Stimulated activated CD8-positive, alpha-beta memory T cell treated with anti-CD3 and anti-CD28 coated beads, Interleukin-4, amount 100 ng/mL, for 1 hour (primary cell): ENCODE measurements around the gene HMGXB4.

Experiments used
- DNase-seq, 2 donors: peaks; one replicate each; pipeline ENCODE4 v3.0.0-alpha.2; 2020; ENCODE audit warnings: low read depth in 2 of 2, low spot score in 1 of 2

The HMGXB4 gene

DNA sequence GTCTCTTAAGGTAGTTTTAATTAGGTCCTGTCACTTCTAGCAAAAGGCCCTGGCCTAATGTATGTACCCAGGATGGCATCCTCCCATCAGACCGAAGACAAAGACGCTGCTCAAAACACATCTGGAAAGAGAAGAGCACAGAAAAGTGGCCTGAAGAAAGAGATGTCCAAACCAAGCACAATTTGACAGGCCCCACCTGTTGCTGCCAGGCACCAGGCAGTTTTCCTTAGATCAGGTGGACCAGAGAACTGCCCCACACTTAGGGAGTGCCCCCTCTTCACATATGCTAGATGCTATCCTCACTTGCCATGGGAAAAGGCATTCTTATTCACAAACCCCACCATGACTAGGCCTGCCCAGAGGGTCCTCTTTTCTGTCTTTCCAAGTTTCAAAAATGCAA, 3.3 kb upstream of the HMGXB4 start:
- DNase-seq, result no peak

DNA sequence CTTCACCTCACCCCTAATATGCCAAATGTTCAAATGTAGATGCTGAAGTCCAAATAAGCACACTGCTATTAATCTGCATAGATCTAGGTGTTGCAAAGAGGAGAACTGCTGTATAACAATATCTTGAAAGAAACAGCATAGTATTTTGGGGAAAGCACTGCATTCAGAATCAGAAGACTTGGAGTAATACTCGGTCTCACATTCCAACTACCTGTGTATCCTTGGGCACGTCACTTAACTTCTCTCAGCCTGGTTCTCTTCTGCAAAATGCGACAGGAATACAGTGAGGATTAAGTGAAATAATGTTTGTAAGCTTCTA, 332 bp upstream of the HMGXB4 start:
- DNase-seq, result no peak

DNA sequence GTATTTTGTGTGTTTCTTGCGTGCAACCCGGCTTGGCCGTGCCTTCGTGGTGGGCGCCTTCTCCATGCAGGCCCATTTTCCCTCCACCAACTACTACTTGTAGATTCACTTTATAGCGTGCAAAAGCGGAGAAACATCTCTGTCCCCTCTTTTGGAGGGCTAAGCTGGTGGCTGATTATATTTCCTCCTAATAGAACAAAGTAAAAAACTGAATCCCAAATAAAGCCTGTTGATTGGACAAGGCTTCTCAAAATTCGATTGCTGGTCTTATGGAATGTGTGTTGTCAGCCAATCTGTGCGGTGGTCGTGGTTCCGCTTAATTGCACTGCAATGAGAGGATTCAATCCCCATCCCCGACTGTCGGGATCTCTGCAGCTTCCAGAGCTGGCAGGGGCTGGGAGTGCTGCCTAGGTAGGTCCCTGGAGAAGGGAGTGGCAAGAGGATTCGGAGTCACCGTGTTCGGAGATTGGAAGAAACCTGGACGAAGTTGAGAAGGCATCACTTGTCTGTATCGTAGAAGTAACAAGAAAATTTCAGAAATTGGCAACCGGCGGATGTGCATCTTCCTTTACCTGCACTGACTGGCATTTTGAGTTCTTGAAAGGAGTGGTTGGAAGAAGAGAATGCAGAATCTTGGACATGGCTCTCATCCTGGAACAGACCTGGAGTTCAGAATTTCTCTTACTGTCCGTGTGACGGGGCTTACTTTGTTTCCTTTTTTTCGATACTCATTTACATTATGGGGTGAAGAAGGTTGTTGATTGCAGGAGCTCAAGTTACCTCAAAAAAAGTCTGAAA, 1.1 kb downstream of the HMGXB4 start:
- DNase-seq, result no peak

DNA sequence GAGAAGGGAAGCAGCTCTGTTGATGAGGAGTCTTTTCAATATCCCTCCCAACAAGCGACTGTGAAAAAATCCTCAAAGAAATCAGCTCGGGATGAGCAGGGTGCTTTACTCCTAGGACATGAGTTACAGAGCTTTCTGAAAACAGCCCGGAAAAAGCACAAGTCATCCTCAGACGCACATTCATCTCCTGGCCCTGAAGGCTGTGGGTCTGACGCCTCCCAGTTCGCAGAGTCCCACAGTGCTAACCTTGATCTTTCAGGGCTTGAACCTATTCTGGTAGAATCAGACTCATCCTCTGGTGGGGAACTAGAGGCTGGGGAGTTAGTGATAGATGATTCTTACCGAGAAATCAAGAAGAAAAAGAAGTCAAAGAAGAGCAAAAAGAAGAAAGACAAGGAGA, 7.7 kb downstream of the HMGXB4 start:
- DNase-seq, result no peak

DNA sequence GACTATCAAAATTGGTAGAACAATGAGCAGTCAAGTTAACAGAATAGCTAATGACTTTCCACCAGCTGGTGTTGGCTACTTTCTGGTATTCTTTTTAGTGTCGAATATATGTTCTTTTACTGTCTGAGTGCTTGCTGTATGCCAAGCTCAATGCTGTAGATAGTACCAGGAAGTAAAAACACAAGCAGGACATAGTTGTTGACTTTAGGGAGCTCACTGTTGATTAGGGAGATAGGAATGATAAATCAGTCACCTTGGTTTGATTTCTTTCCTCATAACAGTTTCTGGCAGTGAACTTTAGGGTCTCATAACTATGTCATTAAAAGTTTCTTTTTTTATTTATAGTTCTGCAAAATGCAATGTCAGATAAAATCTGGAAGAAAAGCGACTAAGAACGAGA, 9.0 kb downstream of the HMGXB4 start:
- DNase-seq, result no peak

DNA sequence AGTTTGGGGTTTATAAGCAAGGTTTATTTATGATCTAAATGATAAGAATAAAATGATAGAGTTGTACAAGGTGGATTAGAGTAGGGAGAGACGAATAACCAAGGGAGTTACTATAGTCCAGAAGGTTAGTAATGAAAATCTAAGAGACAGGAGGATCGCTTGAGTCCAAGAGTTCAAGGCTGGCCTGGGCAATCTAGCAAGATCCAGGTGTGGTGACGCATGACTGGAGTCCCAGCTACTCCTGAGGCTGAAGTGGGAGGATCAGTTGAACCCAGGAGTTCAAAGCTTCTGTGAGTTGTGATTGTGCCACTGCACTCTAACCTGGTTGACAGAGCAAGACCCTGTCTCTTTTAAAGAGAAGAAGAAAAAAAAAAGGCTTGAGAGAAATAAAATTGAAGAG, 12.3 kb downstream of the HMGXB4 start:
- no peak for DNase-seq

DNA sequence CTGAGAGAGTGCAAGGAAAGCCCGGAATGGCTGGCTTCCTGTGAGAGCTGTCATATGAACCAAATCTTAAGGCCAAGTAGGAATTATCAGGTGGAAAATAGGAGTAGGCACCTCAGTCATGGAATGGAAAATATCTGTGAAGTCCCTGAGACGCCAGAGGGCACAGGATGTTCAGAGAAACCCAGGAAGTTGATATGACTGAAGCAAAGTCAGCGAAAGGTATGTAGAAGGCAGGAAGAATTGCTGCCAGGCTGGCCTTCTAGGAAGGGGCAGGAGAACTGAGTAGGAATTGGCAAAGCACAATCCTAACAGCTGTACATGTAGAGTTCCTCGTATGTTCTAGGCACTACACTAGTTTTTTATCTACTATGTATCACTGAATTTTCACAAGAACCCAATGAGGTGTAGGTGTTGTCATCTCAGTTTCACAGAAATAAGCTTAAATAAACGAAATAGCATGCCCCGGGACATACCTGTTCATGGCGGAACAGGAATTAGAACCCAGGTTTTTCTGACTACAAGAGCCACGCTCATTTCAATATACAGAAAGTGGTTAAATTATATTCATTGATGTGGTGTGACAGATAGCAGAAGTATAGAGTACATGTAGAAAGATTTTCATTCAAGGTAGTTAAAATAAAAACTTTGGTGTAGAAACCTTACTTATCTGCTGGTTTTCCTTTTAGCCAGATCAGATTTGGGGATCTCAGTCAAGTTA, 17.0 kb downstream of the HMGXB4 start:
- DNase-seq, result no peak

DNA sequence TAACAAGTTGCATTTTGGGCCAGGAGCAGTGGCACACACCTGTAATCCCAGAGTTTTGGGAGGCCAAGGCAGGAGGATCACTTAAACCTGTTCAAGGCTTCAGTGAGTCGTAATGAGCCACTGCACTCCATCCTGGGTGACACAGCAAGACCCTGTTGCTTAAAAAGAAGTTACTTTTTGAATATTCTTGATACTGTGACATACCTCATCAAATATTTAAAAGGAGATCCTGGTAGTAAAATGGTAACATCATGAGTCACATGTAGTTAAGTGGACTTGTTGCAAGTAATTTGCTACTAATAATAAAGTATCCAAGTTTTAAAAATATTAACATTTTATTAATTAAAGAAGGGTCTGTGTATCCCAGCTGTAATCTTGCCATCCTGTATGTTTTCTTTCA, 18.3 kb downstream of the HMGXB4 start:
- no peak for DNase-seq

DNA sequence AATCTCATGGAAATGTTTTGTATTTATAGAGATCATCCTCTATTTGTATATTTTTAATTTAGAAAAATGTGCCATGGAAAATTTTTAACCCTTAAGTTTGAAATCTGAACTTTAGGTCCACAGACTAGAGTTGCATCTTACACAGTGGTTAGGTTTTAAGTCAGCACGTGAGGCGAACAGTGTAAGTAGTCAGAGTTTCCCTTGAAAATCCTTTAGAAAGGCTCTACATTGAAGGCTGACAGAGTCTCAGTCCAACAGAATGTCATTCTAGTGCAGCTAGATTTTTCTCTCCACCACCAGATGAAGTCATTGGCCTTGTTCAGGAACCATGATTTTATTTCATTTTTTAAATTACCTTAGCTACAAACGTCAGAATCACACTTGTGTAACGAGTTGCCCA, 18.7 kb downstream of the HMGXB4 start:
- DNase-seq, result no peak

DNA sequence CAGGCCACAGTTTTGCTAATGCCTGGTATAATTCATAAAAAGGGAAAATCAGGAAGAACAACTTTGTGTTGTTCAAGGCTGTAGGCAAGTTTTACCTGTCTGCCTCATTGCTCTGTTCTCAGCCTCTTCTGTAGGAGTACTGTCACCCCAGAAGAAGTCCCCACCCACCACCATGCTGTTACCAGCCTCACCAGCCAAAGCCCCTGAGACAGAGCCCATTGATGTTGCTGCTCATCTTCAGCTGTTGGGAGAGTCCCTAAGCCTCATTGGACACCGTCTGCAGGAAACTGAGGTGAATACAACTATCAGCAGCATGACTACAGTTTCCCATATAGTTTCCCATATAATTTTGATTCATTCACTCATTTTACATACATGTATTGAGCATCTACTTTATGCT, 30.8 kb downstream of the HMGXB4 start:
- no peak for DNase-seq

DNA sequence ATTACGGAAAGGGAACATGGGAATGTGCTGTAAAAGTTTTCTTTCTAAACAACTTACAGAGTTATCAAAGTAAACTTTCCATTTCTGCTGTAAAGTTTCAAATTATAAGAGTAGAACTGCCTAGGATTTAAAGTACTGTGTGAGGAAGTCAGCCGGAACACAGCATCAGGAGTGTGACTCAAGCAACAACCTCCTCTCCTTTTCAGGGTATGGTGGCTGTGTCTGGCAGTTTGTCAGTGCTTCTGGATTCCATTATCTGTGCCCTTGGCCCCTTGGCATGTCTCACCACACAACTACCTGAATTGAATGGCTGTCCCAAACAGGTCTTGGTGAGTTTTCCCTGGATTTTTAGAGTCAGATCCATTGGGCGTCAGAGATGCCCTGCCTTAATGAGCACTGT, 35.5 kb downstream of the HMGXB4 start:
- DNase-seq, result no peak

DNA sequence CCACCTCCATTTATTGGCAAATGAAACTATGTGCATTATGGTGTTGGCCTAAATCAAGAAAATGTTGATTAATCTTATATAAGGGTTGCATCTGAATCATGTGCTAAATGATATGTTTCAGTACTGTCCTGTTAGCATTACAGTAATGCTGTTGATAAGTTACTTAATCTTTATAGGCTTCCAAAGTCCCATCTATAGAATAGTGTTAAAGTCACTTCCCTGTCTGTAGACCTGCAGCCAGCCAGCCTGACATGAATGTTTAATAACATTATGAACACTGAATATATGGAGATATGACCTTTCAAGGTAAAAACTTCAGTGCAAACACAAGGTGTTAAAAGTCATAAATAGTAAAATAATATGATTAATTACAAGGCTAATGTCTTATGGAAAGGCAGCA, 38.8 kb downstream of the HMGXB4 start:
- DNase-seq, result no peak

DNA sequence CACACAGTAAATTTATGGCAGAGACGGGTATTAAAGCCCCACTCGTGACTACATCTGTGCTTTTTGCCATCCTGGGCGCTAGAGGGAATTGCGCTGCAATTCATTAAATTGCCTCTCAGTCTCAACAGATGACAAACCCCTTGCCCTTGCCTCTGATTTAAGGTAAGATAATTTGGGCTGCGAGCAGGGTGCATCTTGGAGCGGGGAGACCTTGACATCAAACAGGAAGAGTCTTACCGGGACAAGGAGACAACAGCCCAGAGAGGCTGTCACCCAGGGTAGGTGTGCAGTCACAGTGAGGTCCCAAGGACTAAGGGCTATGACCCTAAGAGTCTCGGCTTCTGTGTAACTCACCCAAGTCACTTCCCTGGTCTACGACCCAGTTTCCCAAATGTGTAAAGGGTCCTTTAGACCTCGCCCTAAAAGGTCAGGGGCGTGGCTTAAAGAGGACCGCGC, 42.0 kb downstream of the HMGXB4 start:
- DNase-seq, result no peak

DNA sequence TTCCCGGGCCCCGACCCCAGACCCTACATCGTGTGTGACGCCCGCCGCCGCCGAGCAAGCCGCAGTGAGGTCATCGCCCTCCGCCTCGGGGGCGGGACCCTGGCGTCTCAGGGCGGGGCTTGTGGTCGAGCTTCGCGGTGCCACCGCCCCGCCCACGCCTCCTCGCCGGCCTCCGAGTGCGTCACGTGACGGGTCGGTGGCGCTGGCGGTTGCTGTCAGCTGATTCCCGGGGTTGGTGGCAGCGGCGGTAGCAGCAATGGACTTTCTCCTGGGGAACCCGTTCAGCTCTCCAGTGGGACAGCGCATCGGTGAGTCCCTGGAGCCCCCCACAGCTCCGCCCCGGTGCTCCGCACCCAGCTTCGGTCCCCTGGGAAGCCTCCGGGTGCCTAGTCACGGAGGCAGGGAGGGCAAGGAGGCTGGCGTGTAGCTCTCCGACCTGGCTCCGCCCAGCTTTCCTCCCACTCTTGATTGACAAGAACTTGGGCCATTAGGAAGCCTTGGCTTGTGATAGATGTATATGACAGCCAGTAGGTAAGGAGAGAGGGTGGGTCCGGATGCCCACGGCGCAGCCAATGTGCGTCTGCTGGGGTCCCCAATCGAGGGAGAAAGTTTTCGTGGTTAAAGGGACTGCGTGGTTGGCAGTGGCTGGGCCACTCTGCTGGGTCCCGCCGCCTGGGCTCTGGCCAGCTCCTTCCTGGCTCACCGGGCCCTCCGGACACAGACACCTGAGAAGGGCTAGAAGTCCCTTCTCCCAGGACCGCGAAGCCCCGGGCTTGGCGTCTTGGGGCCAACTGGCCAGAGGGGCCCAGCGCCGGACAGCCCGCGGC, 42.6 kb downstream of the HMGXB4 start, which contains the start of gene TOM1:
TSS of gene TOM1 (plus strand) at position 222 of the 827 bp plus-strand sequence. CDS start at position 257, 35 bp downstream.
- DNase-seq, result peak; percentile 96

DNA sequence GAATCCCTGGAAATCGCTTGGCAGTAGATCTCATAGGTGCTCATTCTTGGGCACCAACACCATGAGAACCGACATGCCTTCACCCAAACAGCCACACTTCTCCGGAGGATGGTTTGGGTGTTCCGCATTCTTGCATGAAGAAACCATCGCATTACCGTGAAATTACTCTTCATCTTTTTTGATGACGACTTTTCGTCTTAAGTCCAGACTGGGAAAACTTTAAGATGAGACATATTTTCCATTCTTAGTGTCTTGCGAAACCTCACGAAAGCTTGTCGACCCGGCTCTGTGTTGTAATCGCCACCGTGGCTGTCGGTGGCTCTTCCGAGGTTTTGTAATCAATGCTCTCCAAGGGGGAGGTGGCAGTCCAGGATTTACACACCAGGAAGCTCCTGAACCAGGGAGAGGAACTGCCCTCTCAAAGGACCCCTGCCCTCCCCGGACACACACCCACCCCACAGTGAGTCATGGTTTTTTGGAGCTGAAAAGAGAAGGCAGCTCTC, 44.1 kb downstream of the HMGXB4 start:
- DNase-seq, result no peak

DNA sequence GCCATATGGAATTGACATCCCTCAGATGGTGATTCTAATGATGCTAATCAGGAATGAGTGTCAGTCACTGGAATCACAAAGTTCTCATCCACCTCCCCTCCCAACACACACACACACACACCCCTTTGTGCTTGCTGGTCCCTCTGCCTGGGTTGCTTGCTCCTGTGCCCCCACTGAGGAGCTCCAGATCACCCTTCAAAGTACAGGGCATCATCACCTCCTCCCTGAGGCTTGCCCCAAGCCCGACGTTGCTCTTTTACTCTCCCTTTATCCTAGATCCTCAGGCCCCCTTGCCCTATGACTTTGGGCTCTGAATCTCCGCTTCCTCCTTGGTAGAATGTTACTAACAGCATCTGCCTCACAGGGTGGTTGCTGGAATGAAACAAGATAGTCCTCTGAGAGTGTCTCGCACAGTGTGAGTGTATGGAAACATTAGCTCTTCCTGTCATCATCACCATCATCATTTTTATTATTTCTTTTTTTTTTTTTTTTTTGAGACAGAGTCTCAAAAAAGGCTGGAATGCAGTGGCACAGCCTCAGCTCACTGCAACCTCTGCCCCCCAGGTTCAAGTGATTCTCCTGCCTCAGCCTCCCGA, 45.8 kb downstream of the HMGXB4 start:
- DNase-seq, result no peak

DNA sequence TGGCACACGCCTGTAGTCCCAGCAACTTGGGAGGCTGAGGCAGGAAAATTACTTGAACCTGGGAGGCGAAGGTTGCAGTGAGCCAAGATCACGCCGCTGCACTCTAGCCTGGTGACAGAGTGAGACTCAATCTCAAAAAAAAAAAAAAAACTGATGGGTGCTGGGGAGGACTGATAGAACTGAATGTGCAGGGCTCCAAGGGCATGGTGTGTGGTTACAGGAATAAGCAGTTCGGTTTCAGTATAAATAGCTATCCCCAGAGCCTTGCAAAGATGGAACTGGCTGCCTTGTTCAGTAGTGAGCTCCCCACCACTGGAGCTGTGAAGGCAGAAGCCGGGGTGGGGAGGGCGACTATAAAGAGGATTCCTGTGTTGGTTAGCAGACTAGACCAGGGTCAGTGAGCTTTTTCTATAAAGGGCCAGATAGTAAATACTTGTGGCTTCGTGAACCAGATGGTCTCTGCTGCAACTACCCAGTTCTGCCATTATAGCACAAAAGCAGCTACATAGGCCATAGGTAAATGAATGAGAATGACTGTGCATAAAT, 48.3 kb downstream of the HMGXB4 start:
- no peak for DNase-seq

DNA sequence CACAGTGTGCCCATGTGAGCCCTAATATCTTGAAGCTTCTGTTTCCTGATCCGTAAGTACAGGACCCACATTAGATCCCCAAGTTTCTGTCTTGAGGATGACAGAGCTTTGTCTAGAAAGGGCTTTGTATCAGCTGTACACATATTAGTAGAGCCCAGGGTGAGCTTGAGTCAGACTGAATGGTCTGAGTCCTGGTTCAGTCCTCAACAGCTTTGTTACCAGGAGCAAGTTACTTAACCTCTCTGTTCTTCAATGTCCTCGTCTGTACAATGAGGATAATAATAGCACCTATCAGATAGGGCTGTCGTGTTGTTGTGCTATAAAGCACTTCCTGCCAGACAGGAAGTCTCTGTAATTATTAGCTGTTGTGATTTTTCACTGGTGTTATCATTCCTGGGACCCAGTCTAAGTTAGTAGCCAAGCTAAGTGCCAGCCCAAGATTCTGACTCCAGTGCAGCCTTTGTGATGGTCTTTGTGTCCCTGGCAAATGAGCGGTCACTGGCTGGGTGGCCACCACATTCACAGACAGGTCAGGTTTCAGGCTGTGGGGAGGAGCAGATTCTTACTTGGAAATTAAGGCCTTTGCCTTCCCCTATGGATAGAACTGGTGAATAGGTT, 49.2 kb downstream of the HMGXB4 start:
- no peak for DNase-seq

DNA sequence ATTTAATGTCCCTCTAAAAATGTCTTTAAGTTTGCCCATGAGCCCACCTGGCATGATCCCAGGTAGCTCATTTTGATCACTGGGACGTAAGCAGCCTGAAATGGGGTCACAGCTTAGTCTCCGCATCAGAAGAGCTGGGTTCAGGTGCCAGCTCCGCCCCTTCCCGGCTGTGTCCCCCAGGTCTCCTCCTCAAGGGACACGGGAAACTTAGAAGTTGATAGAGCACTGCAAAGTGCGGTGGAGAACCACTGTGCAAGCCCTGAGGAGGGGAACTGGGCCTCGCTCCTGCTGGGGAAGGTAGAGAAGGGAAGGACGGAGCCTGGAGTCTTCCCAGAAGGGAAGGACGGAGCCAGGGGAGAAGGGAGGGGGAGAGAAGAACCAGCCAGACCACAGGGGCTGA, 50.1 kb downstream of the HMGXB4 start:
- DNase-seq, result no peak

DNA sequence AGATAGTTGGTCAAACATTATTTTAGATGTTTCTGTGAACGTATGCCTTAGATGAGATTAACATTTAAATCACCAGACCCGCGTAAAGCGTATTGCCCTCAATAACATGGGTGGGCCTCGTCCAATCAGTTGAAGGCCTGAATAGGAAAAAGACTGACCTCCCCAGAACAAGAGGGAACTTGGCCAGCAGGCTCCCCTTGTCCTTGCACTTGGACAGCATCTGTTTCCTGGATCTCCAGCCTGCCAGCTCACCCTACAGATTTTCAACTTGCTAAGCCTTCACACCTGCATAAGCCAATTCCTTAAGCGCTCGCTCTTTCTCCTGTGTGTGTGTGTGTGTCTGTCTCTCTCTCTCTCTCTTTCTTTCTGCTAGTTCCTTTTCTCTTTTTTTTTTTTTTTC, 50.6 kb downstream of the HMGXB4 start:
- DNase-seq, result no peak
